ENCODE data around the gene EPB41L4B.

The EPB41L4B gene

GRCh38 chr9:109320331-109320741 is 523 bp downstream of the EPB41L4B start:
- no peak for DNase-seq (ENCODE audit: low read depth, low spot score)

GRCh38 chr9:109319626-109320241 is 1.1 kb downstream of the EPB41L4B start:
- no peak for DNase-seq (ENCODE audit: low read depth, low spot score)

GRCh38 chr9:109319017-109319625 is 1.7 kb downstream of the EPB41L4B start:
- no peak for DNase-seq (ENCODE audit: low read depth, low spot score)

GRCh38 chr9:109317979-109318741 is 2.7 kb downstream of the EPB41L4B start:
- no peak for DNase-seq (ENCODE audit: low read depth, low spot score)

- DNase-seq (ENCODE audit: low read depth, low spot score) = no peak
Observed at GRCh38 chr9:109317311-109317978, 3.4 kb downstream of the EPB41L4B start.

- no peak for DNase-seq (ENCODE audit: low read depth, low spot score)
Observed at GRCh38 chr9:109316207-109316640, 4.6 kb downstream of the EPB41L4B start.

- DNase-seq (ENCODE audit: low read depth, low spot score) = no peak
Observed at GRCh38 chr9:109315480-109316206, 5.2 kb downstream of the EPB41L4B start.

- no peak for DNase-seq (ENCODE audit: low read depth, low spot score)
Observed at GRCh38 chr9:109314011-109314531, 6.8 kb downstream of the EPB41L4B start.

GRCh38 chr9:109313351-109313750 is 7.5 kb downstream of the EPB41L4B start:
- DNase-seq (ENCODE audit: low read depth, low spot score) = no peak

- DNase-seq (ENCODE audit: low read depth, low spot score) = no peak
Observed at GRCh38 chr9:109312783-109313182, 8.1 kb downstream of the EPB41L4B start.

- DNase-seq (ENCODE audit: low read depth, low spot score) = no peak
Observed at GRCh38 chr9:109311731-109312130, 9.1 kb downstream of the EPB41L4B start.

- no peak for DNase-seq (ENCODE audit: low read depth, low spot score)
Observed at GRCh38 chr9:109311286-109311685, 9.6 kb downstream of the EPB41L4B start.

GRCh38 chr9:109310486-109310901 is 10.4 kb downstream of the EPB41L4B start:
- DNase-seq (ENCODE audit: low read depth, low spot score) = no peak

- no peak for DNase-seq (ENCODE audit: low read depth, low spot score)
Observed at GRCh38 chr9:109309282-109309681, 11.6 kb downstream of the EPB41L4B start.

GRCh38 chr9:109307380-109308240 is 13.2 kb downstream of the EPB41L4B start:
- DNase-seq (ENCODE audit: low read depth, low spot score) = no peak

- DNase-seq (ENCODE audit: low read depth, low spot score) = no peak
Observed at GRCh38 chr9:109305801-109306200, 15.1 kb downstream of the EPB41L4B start.

GRCh38 chr9:109304347-109304746 is 16.5 kb downstream of the EPB41L4B start:
- DNase-seq (ENCODE audit: low read depth, low spot score) = no peak

GRCh38 chr9:109303900-109304299 is 17.0 kb downstream of the EPB41L4B start:
- no peak for DNase-seq (ENCODE audit: low read depth, low spot score)

GRCh38 chr9:109302606-109303005 is 18.3 kb downstream of the EPB41L4B start:
- DNase-seq (ENCODE audit: low read depth, low spot score) = no peak

GRCh38 chr9:109301012-109301411 is 19.8 kb downstream of the EPB41L4B start:
- DNase-seq (ENCODE audit: low read depth, low spot score) = no peak
